ENCODE data around the gene ESD. TPM values are rescaled to one million over a fixed set of nuclear protein-coding genes. Genes with fewer than 3 reads are reported as not detected.
"Not testable (repeated sequence)": the region's sequence is repeated elsewhere in the genome, so short reads cannot be mapped to it uniquely, and the experiment has no call there.

The ESD gene
- total RNA-seq, 6 donors from 2014 or later = 29.3 to 103 (median 82.1) TPM

- DNase-seq = no peak
- Histone ChIP-seq H3K27ac (no peak overlapping the region), H3K4me3 (no peak overlapping the region), H3K4me1 (no peaks in the 10 kb centered on the region), H3K27me3 (no peaks in the 10 kb centered on the region), H3K36me3 (peaks cover 12 to 85% (median 25%) of the 10 kb centered on the region in 4 donors), H3K9me3 (no peaks in the 10 kb centered on the region)
- ATAC-seq (ENCODE audit: low FRiP score in 2 of 2) = no peak
- TF ChIP-seq POLR2A (IDR thresholded peaks at IDR 0.05) (no peak), POLR2AphosphoS5 (IDR thresholded peaks at IDR 0.05) (no peak), EP300 (IDR thresholded peaks at IDR 0.05) (no peak)
- TF ChIP-seq, protein P1, sequence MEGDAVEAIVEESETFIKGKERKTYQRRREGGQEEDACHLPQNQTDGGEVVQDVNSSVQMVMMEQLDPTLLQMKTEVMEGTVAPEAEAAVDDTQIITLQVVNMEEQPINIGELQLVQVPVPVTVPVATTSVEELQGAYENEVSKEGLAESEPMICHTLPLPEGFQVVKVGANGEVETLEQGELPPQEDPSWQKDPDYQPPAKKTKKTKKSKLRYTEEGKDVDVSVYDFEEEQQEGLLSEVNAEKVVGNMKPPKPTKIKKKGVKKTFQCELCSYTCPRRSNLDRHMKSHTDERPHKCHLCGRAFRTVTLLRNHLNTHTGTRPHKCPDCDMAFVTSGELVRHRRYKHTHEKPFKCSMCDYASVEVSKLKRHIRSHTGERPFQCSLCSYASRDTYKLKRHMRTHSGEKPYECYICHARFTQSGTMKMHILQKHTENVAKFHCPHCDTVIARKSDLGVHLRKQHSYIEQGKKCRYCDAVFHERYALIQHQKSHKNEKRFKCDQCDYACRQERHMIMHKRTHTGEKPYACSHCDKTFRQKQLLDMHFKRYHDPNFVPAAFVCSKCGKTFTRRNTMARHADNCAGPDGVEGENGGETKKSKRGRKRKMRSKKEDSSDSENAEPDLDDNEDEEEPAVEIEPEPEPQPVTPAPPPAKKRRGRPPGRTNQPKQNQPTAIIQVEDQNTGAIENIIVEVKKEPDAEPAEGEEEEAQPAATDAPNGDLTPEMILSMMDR (IDR thresholded peaks at IDR 0.05) = no peak
- WGBS, 2 donors = 86 to 87% methylated on average over 2 of the region's 2 CpGs
These were observed 23.4 kb downstream of the ESD start for GRCh38 chr13:46773541-46773940.

DNA sequence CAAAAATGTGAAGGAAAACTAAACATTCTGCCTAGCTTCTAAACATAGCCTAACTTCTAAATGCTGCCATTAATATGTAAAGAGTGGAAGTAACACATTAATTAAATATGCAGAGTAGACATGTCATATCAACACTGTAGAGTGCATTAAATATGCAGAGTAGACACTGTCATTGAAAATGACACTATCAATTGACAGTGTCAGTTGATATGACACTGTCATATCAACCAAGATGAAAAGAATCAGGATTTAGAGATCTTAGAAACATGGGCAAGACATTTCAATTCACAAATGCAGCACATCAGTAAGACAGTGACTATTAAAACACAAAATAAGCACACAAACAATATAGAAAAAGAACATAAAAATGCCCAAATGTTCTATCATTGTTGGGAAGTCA, 25.3 kb downstream of the ESD start:
- Histone ChIP-seq H3K4me3 (no peak overlapping the region), H3K36me3 (peaks cover 7 to 67% (median 18%) of the 10 kb centered on the region in 4 donors), H3K4me1 (no peaks in the 10 kb centered on the region), H3K9me3 (no peaks in the 10 kb centered on the region), H3K27ac (no peak overlapping the region), H3K27me3 (no peaks in the 10 kb centered on the region)
- ATAC-seq (ENCODE audit: low FRiP score in 2 of 2) = no peak
- TF ChIP-seq POLR2AphosphoS5 (IDR thresholded peaks at IDR 0.05) (no peak), EP300 (IDR thresholded peaks at IDR 0.05) (no peak), POLR2A (IDR thresholded peaks at IDR 0.05) (no peak)
- TF ChIP-seq, protein P1 (IDR thresholded peaks at IDR 0.05) = no peak
- no peak for DNase-seq

DNA sequence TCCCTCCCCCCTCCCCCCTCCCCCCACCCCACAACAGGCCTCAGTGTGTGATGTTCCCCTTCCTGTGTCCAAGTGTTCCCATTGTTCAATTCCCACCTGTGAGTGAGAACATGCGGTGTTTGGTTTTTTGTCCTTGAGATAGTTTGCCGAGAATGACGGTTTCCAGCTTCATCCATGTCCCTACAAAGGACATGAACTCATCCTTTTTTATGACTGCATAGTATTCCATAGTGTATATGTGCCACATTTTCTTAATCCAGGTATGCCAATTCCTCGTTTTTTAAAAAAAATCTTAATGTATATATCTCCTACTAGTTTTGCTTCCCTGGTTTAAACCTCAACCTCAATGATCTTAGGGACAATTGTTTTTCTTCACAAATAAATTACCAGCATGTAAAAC, 27.0 kb downstream of the ESD start:
- H3K27me3 ChIP-seq; DNase-seq; H3K9me3 ChIP-seq; H3K27ac ChIP-seq; ATAC-seq (ENCODE audit: low FRiP score in 2 of 2); H3K4me3 ChIP-seq; H3K4me1 ChIP-seq: not testable (repeated sequence)
- peaks cover 0 to 49% (median 8%) of the 10 kb centered on the region in 4 donors for H3K36me3 ChIP-seq
- 97 to 98% methylated on average over 4 of the region's 4 CpGs for WGBS, 2 donors

DNA sequence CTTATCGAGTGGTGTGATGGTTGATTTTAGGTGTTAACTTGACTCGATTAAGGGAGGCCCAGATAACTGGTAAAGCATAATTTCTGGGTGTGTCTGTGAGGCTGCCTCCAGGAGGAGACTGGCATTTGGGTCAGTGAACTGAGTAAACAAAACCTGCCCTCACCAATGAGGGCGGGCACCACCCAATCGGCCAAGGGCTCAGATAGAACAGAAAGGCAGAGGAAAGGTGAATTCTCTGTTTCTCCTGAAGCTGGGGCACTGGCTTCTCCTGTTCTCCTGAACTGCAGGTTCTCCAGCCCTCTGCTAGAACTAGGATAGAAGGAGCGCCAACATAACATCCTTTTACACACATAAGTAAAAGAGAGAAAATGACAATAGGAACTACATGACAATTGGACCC, 35.1 kb downstream of the ESD start:
- Histone ChIP-seq H3K9me3 (no peaks in the 10 kb centered on the region), H3K27ac (no peak overlapping the region), H3K36me3 (no peaks in the 10 kb centered on the region), H3K27me3 (no peaks in the 10 kb centered on the region), H3K4me1 (peaks cover 5 to 12% (median 9%) of the 10 kb centered on the region in 4 donors), H3K4me3 (no peak overlapping the region)
- WGBS, 2 donors = 67 to 81% methylated on average over 5 of the region's 5 CpGs
- TF ChIP-seq EP300 (IDR thresholded peaks at IDR 0.05) = no peak
- TF ChIP-seq, protein P1 (IDR thresholded peaks at IDR 0.05) = no peak
- no peak for TF ChIP-seq POLR2A (IDR thresholded peaks at IDR 0.05)
- TF ChIP-seq POLR2AphosphoS5 (IDR thresholded peaks at IDR 0.05) = no peak
- ATAC-seq (ENCODE audit: low FRiP score in 2 of 2) = no peak
- no peak for DNase-seq

GRCh38 chr13:46761174-46761573, 35.8 kb downstream of the ESD start:
- TF ChIP-seq POLR2AphosphoS5 (IDR thresholded peaks at IDR 0.05) = no peak
- no peak for TF ChIP-seq EP300 (IDR thresholded peaks at IDR 0.05)
- TF ChIP-seq POLR2A (IDR thresholded peaks at IDR 0.05) = no peak
- TF ChIP-seq, protein P1 (IDR thresholded peaks at IDR 0.05) = no peak
- no peak for ATAC-seq (ENCODE audit: low FRiP score in 2 of 2)
- peaks cover 6 to 15% (median 12%) of the 10 kb centered on the region in 4 donors for H3K4me1 ChIP-seq
- H3K27me3 ChIP-seq = no peaks in the 10 kb centered on the region
- H3K27ac ChIP-seq = no peak overlapping the region
- no peaks in the 10 kb centered on the region for H3K9me3 ChIP-seq
- H3K4me3 ChIP-seq = no peak overlapping the region
- 96% methylated on average over 4 of the region's 4 CpGs for WGBS, 2 donors
- no peak for DNase-seq
- no peaks in the 10 kb centered on the region for H3K36me3 ChIP-seq
